GM23338 (cell line): ENCODE measurements around the gene ANKRD63. TPM values are rescaled to one million over a fixed set of nuclear protein-coding genes. Genes with fewer than 3 reads are reported as not detected.
A peak's percentile ranks its signal among the peaks of the same experiment; 100 is the strongest.

ENCODE experiments used
- ATAC-seq: fragments of 200-7000 bp; cut with Tn5 transposase; 3 replicates; pipeline ENCODE4 v1.9.1; 2020
- DNase-seq: peaks from one replicate; pipeline ENCODE4 v3.0.0-alpha.2; 2015; ENCODE audit warnings: low spot score
- H2AFZ ChIP-seq: fragments of 200-600 bp; sonication (generic); 2 replicates; pipeline ENCODE4 v1.8.0; 2016; ENCODE audit warnings: antibody characterized with exemption, mild to moderate bottlenecking, moderate library complexity
- H3F3A ChIP-seq: fragments of 200-600 bp; sonication (generic); replicated peaks from 2 replicates; pipeline ENCODE4 v1.8.0; 2017; ENCODE audit warnings: antibody characterized with exemption, mixed run types, low read depth
- H3K27ac ChIP-seq: fragments of 200-600 bp; sonication (generic); 2 replicates; pipeline ENCODE4 v1.6.1; 2016; ENCODE audit warnings: low read depth
- H3K27me3 ChIP-seq: fragments of 200-600 bp; sonication (generic); 2 replicates; pipeline ENCODE4 v1.8.0; 2016; ENCODE audit warnings: mild to moderate bottlenecking, mixed run types, moderate library complexity; ENCODE audit not compliant: insufficient read depth
- H3K36me3 ChIP-seq: fragments of 200-600 bp; sonication (generic); 2 replicates; pipeline ENCODE4 v1.8.0; 2016; ENCODE audit warnings: mild to moderate bottlenecking; ENCODE audit not compliant: insufficient read depth
- H3K4me1 ChIP-seq: fragments of 200-600 bp; sonication (generic); 2 replicates; pipeline ENCODE4 v1.8.0; 2016; ENCODE audit warnings: mild to moderate bottlenecking, moderate library complexity; ENCODE audit not compliant: insufficient read depth
- H3K4me2 ChIP-seq: fragments of 200-600 bp; sonication (generic); 2 replicates; pipeline ENCODE4 v1.7.1; 2017; ENCODE audit warnings: mixed run types
- H3K4me3 ChIP-seq: fragments of 200-600 bp; sonication (generic); 2 replicates; pipeline ENCODE4 v1.6.1; 2016; ENCODE audit warnings: mixed run types
- H3K79me2 ChIP-seq: fragments of 200-600 bp; sonication (generic); replicated peaks from 2 replicates; pipeline ENCODE4 v1.8.0; 2017; ENCODE audit warnings: mild to moderate bottlenecking; ENCODE audit not compliant: insufficient read depth
- H3K9me2 ChIP-seq: fragments of 200-600 bp; sonication (generic); 2 replicates; pipeline ENCODE4 v1.8.0; 2017; ENCODE audit not compliant: insufficient read depth
- H4K20me1 ChIP-seq: fragments of 200-600 bp; sonication (generic); replicated peaks from 2 replicates; pipeline ENCODE4 v1.8.0; 2017; ENCODE audit warnings: mild to moderate bottlenecking; ENCODE audit not compliant: insufficient read depth
- H3K27ac Mint-ChIP-seq: 2 replicates; pipeline ENCODE4 v1.8.0; 2020; ENCODE audit warnings: inconsistent platforms, mild to moderate bottlenecking, moderate library complexity, mixed read lengths
- H3K27me3 Mint-ChIP-seq: 3 replicates; pipeline ENCODE4 v1.8.0; 2022; ENCODE audit warnings: low read depth, mild to moderate bottlenecking, moderate library complexity, mixed read lengths, inconsistent platforms; ENCODE audit not compliant: insufficient read depth, poor library complexity
- H3K36me3 Mint-ChIP-seq: 3 replicates; pipeline ENCODE4 v1.8.0; 2021; ENCODE audit warnings: low read depth, mild to moderate bottlenecking, inconsistent platforms, moderate library complexity, mixed read lengths
- H3K4me1 Mint-ChIP-seq: 3 replicates; pipeline ENCODE4 v1.8.0; 2020; ENCODE audit warnings: mild to moderate bottlenecking, inconsistent platforms, mixed read lengths
- H3K4me3 Mint-ChIP-seq: 3 replicates; pipeline ENCODE4 v1.8.0; 2021; ENCODE audit warnings: moderate library complexity, mild to moderate bottlenecking, inconsistent platforms, mixed read lengths
- H3K9me3 Mint-ChIP-seq: 3 replicates; pipeline ENCODE4 v1.8.0; 2020; ENCODE audit warnings: moderate library complexity, mild to moderate bottlenecking, inconsistent platforms, mixed read lengths
- CREB1 ChIP-seq: fragments of 250-450 bp; sonication (Bioruptor Pico); IDR thresholded peaks from 2 replicates; pipeline ENCODE4 v1.5.0; 2020; ENCODE audit warnings: low read depth, mild to moderate bottlenecking, moderate library complexity
- CTCF ChIP-seq, 2 experiments: fragments of 200-600 bp in 1 of 2; sonication (generic) in 1 of 2; conservative IDR thresholded peaks; 2 replicates each; pipeline versions ENCODE4 v1.5.1 to v1.6.1; 2016 to 2017; ENCODE audit warnings: antibody characterized with exemption in 2 of 2, low read depth in 2 of 2, mild to moderate bottlenecking in 2 of 2, moderate library complexity in 1 of 2
- ETS1 ChIP-seq: IDR thresholded peaks from 2 replicates; pipeline ENCODE4 v1.6.1; 2016; ENCODE audit warnings: antibody characterized with exemption
- EZH2 ChIP-seq: fragments of 200-600 bp; sonication (generic); IDR thresholded peaks from one replicate; pipeline ENCODE4 v1.8.0; 2017; ENCODE audit warnings: antibody characterized with exemption, mild to moderate bottlenecking, low read depth; ENCODE audit not compliant: unreplicated experiment
- EZH2phosphoT487 ChIP-seq: fragments of 200-600 bp; sonication (generic); IDR thresholded peaks from one replicate; pipeline ENCODE4 v1.8.1; 2018; ENCODE audit warnings: antibody characterized with exemption; ENCODE audit not compliant: unreplicated experiment
- JUNB ChIP-seq: IDR thresholded peaks from one replicate; pipeline ENCODE4 v1.6.1; 2016; ENCODE audit warnings: antibody characterized with exemption; ENCODE audit not compliant: unreplicated experiment
- NANOG ChIP-seq: IDR thresholded peaks from 2 replicates; pipeline ENCODE4 v1.6.1; 2016; ENCODE audit warnings: antibody characterized with exemption, borderline replicate concordance
- POLR2AphosphoS5 ChIP-seq: IDR thresholded peaks from 2 replicates; pipeline ENCODE4 v1.6.1; 2016; ENCODE audit warnings: antibody characterized with exemption, low read depth
- REST ChIP-seq: IDR thresholded peaks from one replicate; pipeline ENCODE4 v1.6.1; 2018; ENCODE audit warnings: antibody characterized with exemption; ENCODE audit not compliant: unreplicated experiment
- STAT1 ChIP-seq: IDR thresholded peaks from one replicate; pipeline ENCODE4 v1.6.1; 2016; ENCODE audit warnings: antibody characterized with exemption; ENCODE audit not compliant: unreplicated experiment
- ZNF114 ChIP-seq: fragments of 250-450 bp; sonication (Bioruptor Pico); IDR thresholded peaks from 2 replicates; pipeline ENCODE4 v1.5.0; 2020; ENCODE audit warnings: mild to moderate bottlenecking, moderate library complexity
- ZNF331 ChIP-seq: fragments of 250-450 bp; sonication (Bioruptor Pico); IDR thresholded peaks from 2 replicates; pipeline ENCODE4 v1.5.0; 2020; ENCODE audit warnings: low read depth, mild to moderate bottlenecking, moderate library complexity
- ZNF462 ChIP-seq: fragments of 250-450 bp; sonication (Bioruptor Pico); IDR thresholded peaks from 2 replicates; pipeline ENCODE4 v1.5.0; 2020; ENCODE audit warnings: mild to moderate bottlenecking, moderate library complexity
- polyA plus RNA-seq: library from polyadenylated mRNA; unstranded; fragments of >200 nt; fragmentation: Nextera tagmentation; extraction: Ambion mirVana; gene quantifications from 2 replicates; pipeline ENCODE4 v1.2.1, GENCODE V29; 2016
- total RNA-seq: library from RNA; depleted of rRNA; stranded (reverse); fragments of >200 nt; shearing (Covaris generic); gene quantifications from 2 replicates; pipeline ENCODE4 v1.2.3, GENCODE V29; 2014

ANKRD63 gene
- total and polyA plus RNA-seq, 2 experiments from 2014 or later: 0.59 TPM; not detected in 1

GRCh38 chr15:40257656-40258450 lies 25.0 kb downstream of the ANKRD63 start:
- Histone ChIP-seq H3K79me2 (no peaks in the 10 kb centered on the region), H3K4me1 (peaks cover 12% of the 10 kb centered on the region), H3K27me3 (peaks cover 20% of the 10 kb centered on the region), H2AFZ (no peak overlapping the region), H3K9me2 (no peaks in the 10 kb centered on the region), H3K36me3 (no peaks in the 10 kb centered on the region), H3K4me2 (peak overlapping the region; percentile 38; the same call in 1 of the 2 replicates), H3K27ac (no peak overlapping the region), H4K20me1 (no peaks in the 10 kb centered on the region), H3K4me3 (no peak overlapping the region), H3F3A (no peaks in the 10 kb centered on the region)
- no peak for DNase-seq
- TF ChIP-seq ZNF114: no peak
- TF ChIP-seq JUNB: no peak
- no peak for TF ChIP-seq EZH2phosphoT487
- TF ChIP-seq ZNF462 (CRISPR knock-in tag): no peak
- no peak for TF ChIP-seq NANOG
- TF ChIP-seq EZH2: no peak
- no peak for TF ChIP-seq ZNF331 (CRISPR knock-in tag)
- no peak for TF ChIP-seq CREB1 (CRISPR knock-in tag)
- no peak for TF ChIP-seq ETS1
- no peak for TF ChIP-seq REST
- TF ChIP-seq POLR2AphosphoS5: no peak
- TF ChIP-seq STAT1: no peak
- TF ChIP-seq CTCF (conservative IDR thresholded peaks at IDR 0.05; ENCODE audit: low read depth in 2 of 2): no peak
- no peaks in the 10 kb centered on the region; the same call in 2 of the 3 replicates for H3K9me3 Mint-ChIP-seq
- H3K4me3 Mint-ChIP-seq: no peak overlapping the region
- peaks cover 18% of the 10 kb centered on the region for H3K27me3 Mint-ChIP-seq
- H3K4me1 Mint-ChIP-seq: peaks cover 33% of the 10 kb centered on the region
- H3K27ac Mint-ChIP-seq: no peak overlapping the region
- H3K36me3 Mint-ChIP-seq: no peaks in the 10 kb centered on the region; the same call in 2 of the 3 replicates
- no peak for ATAC-seq
